NCI-H1930 (cell line): ENCODE measurements around the gene EPDR1.
"Not testable (repeated sequence)": the region's sequence is repeated elsewhere in the genome, so short reads cannot be mapped to it uniquely, and the experiment has no call there.

Experiments
- DNase-seq, 2 experiments: peaks; one replicate each; lab custom pipeline; 2025; lab: John Stamatoyannopoulos, UW

EPDR1 gene

DNA sequence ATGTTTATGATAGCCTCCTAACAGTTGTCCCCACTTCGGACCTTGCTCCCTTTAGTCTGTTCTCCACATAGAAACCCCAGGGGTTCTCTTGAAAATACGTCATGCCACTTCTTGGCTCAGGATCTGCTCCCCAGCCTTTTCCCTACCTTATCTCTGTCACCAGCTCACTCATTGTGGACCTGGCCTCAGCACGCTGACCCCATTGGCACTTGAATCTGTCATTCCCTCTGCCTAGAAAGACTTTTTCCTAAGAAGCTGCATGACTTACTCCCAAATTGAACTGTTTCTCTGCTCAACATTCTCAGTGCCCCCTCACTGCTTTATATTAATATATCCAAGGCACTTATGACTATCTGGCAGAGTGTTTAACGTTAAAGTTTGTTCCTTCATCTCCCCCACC lies 8.4 kb downstream of the EPDR1 start:
- no peak for DNase-seq

DNA sequence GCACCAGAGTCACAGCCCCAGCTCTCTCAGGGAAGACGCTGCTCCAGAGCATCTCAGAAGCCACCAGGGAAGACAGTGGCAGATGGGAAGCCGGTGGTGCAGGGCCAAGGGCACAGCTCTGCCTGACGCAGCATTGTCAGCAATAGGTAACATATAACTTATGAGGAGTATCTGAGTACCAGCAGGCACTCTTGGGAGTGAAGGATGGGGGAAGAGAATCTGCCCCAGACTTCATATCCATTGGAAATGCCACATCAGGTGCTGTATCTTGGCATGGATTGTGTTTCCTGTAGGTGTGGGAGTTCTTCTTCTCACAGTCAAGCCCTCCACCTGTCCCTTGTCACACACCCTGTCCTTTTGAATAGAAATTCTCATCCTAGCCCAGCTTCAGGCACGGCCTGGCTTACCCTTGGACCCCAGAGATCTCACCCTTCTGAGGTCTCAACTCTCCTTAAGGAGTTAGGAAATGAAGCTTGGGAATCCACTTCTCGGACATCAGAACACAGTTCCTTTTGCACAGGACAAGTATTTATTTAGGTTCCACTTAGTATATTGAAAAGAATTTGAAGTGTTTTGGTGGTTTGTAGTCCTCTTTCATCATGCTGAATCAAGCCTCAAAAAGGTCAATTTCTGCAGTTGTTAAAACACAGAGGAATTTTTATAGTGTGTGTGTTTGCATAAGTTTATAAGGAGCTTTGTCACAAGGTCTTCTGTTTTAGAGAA lies 9.9 kb downstream of the EPDR1 start:
- no peak for DNase-seq

DNA sequence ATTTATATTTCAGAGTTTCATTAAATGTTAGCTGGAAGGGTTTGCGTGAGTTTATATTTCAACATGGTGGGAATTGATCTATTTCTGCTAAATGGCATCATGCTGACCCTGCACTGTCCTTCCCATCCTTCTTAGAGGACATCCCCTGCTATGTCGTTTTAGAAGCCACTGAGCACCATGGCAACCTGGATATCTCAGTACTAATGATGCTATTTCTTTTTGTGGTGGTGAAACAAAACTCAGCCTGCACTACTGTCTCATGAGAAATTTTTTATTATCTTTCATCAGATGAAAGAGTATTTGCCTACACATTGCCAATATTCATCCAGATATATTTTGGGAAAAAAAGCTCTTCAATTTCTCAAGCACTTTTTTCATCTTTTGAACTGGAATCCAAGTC lies 12.1 kb downstream of the EPDR1 start:
- no peak for DNase-seq

DNA sequence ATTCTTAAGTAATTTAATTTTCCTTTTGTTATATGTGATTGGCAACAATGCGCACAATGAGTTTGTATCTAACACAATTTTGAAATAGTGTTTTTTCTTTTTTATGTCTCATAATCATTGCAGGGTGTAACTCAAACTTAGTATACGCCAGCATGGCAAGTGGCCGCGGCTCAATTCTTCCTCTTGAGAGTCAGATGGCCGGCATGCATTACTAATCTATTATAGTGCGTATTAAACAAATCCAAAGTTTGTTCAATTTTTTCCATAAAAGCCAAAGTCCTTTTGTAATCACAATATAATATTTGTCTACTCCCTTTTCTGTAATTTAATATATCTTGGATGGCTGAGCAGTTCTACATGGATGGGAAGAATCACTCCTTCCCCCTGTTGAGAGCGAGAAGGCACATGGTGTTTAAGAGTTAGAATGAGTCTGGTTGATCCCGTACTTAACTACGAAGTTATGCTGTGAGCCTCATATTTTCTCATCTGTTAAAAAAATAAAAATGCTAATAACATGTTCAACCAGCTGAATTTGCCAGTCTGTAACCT lies 12.7 kb downstream of the EPDR1 start:
- DNase-seq: no peak

DNA sequence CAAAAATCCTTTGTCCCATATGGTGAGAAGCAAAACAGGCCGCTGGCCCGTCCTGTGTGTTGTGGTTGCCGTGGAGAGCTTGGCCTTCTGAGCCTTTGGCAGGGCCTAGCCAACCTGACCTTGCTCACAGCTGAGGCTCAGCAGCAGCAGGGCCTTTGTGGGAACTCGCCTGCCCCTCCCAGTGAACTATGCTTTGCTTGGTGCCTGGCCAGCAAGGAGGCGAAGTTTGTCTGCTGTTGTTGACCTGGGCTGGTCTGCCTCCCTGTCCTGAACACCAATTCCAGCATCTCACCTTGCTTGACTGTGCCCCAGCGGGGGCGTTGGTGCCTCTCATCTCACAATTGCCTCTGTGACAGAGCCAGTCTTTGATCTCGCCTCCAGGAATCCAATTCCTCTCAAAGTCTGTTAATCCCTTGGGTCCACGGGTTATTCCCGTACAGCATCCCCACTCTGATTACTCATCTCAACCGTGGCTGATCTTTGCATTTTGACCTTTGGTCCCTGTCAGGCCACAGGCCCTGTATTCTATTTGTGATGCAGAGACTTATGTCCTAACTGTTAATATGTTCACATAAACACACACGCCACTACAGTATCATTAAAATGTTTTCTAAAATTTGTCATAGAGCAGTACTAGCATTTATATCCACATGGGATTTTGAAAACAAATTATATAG lies 22.6 kb downstream of the EPDR1 start:
- DNase-seq: no peak

DNA sequence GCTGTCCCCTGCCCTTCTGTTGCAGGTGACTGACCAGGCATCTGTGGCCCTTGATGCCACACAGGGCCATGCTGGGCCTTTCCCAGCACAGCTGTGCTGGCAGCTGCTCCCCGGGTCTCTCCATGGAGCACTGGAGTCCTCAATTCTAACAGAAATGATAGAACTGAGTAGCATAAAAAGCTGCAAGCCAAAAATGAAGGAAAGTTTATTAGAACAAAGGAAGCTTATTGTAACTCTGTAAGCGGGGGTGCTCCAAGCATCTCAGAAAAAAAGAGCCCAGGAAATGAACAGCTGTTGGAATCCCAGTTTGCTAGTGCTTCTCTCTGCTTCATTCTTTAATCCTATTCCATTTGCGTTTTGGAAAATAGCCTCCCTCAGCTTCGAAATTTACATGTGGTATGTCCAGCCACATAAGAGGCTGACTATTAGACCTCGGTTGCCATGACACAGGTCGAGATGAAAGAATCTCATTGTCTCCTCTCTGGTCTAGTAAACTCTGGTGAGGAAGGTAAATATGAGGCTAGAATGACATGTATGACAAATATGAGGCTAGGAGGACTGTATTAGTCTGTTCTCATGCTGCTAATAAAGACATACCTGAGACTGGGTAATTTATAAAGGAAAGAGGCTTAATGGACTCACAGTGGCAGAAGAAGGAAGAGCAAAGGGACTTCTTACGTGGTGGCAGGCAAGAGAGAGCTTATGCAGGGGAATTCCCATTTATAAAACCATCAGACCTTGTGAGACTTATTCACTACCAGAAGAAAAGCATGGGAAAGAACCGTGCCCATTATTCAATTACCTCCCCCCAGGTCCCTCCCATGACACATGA lies 23.7 kb downstream of the EPDR1 start:
- DNase-seq: no peak

DNA sequence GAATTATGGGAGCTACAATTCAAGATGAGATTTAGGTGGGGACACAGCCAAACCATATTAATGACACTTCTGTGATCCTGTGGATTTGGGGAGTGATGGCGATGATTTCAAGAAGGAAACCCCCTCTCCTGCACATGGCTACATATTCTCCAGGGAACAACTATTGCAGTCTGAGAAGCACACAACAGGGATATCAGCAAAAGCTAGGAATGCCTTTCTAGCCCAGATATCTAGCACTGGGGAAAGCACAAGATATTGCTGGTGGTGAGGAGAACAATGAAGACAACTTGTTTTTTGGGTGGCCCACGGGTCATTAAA lies 24.3 kb downstream of the EPDR1 start:
- no peak for DNase-seq

DNA sequence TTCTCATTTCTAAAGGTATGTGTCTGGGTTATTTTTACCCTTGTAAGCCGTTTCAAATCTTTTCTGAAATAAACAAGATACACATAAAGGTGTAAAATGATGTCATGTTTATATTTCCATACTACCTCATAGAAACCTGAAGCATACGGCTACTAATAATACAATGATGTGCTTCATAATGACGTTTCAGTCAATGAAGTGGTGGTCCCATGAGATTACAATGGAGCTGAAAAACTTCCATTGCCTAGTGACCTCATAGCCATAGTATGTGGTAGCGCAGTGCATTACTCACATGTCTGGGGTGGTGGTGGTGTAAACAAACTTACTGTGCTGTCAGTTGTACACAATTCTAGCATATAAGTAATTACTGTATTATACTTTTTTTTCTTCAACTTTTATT lies 24.9 kb downstream of the EPDR1 start:
- no peak for DNase-seq

DNA sequence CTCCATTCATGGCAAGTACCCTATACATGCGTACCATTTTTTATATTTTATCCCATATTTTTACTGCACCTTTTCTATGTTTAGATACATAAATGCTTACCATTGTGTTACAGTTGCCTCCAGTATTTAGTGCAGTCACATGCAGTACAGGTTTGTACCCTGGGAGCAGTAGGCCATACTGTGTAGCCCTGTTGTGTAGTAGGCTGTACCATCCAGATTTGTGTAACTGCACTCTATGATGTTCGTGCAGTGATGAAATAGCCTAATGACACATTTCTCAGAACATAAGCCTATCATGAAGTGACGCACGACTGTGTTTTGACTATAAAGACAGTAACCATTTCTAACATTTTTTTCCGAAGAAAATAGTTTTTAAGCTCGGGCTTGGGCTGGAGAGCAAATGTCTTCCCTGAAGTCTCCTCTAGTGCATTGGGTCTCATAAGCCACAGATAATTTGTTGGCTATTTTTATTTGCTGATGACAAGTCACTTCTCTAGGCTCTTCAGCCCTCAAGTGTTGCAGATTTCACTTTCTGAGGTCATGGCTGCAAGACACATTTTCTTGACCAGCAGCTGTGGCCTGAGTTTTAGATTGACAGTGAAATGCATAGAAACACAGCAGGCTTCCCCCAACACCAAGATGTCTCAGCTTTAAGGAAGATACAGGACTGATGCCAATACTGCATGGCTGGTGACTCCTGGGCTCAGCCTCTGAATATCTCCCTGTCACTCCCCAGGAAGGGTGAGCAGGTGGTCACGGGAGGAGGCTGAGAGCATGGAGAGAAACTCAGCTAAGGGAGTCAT lies 26.9 kb downstream of the EPDR1 start:
- DNase-seq: no peak

DNA sequence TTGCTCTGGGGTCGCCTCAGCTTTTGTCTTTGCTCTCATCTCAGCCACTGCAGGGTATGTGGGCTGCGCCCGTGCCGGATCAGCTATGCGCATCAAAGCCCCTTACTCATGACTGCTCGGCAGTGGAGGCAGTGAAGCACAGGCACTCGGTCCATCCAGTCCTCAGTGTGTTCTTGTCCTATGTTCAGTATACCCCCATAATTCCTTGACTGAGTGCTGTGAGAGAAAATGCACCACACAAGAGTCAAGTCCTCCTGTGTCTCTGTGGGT lies 27.4 kb downstream of the EPDR1 start:
- no peak for DNase-seq

DNA sequence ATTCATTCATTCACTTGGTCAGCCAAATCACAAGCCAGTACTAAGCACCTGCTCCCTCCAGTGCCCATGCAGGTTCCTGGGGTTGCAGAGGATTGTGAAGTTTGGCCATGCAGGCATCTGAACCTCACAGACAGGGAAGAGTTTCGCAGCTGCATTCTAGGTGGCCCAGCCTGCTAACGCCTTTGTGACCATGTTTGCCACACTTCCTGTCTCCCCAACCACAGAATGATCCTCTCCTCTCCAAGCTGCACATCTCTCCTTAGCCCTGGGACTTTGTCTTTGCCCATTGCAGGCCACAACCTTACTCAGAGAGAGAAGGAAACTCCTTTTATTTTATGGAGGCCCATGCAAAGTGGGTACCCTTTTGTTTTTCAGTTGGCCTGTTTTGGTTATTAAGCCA lies 31.8 kb downstream of the EPDR1 start:
- DNase-seq: no peak

DNA sequence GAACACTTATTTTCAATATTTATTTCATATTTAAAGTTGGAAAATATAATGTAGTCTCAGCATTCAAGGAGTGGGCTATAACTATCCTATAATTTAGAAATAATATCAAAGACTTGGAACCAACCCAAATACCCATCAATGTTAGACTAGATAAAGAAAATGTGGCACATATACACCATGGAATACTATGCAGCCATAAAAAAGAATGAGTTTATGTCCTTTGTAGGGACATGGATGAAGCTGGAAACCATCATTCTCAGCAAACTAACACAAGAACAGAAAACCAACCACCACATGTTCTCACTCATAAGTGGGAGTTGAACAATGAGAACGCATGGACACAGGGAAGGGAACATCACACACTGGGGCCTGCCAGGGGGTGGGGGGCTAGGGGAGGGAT lies 33.8 kb downstream of the EPDR1 start:
- not testable (repeated sequence) for DNase-seq

DNA sequence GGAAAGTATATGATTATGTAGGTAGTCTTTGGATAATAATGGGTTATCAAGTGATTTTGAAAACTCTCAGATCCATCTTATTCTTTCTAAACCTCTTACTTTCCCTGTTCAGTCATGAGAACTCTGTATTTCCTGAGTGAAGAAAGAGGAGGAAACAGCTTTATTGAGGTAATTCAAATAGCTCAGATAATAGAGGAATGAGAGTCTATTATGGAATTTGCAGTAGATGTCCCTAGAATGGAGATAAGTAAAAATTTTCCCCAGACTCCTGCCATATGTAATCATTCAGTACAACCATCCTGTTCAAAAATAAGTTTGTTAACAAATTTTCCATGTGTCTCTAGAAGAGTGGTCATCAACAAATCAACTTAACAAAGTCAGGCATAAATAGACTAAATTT lies 36.4 kb downstream of the EPDR1 start:
- DNase-seq: no peak

DNA sequence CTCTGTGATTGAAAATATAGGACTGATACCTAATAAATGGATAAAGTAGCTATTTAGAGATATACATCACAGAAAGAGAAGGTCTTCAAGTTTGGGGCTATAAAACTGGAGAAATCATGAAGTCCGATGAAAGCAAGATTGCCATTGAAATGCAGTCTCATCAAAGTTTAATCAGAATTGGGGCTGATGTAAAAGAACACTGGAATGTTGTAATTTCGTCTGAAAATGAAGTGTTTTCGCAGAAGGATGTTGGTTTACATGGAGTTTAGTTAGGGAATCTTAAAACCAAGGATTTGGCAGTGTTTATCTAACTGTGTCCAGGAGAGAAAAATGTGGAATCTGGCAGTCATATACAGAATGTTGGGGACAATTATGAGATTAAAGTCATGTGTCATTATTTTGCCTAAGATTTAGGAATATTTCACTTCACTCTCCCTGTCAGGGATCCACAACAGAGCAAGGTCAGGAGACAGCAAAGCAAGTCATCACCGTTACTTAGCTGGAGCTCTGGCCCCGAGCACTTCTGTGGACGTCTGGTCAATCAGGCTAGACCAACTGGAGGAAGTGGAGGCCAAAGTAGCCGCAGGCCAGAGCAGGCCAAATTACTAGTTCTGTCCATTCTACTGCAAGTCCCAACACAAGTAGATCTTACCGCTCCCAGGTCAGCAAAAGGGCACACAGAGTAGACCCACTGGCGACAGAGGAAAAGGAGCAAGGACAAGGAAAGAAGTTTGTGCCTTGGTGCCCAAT lies 37.0 kb downstream of the EPDR1 start:
- DNase-seq: no peak

DNA sequence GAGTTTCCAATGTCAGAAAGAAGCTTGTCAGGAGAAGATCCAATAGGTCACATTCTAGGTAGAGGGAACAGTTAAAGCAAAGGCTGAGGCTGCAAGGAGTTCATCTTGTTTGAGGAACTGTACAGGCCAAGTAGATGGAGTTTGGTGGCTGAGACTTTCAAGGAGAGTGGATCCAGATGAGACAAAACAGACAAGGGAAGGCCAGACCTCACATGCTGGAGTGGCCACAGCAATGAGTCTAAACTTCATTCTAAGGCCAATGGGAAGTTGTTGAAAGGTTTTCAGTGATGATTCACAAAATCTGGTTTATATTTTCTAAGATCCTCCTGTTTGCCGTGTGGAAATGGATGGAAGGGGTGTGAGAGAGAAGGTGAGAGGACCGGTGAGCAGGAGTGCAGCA lies 40.0 kb downstream of the EPDR1 start:
- no peak for DNase-seq

DNA sequence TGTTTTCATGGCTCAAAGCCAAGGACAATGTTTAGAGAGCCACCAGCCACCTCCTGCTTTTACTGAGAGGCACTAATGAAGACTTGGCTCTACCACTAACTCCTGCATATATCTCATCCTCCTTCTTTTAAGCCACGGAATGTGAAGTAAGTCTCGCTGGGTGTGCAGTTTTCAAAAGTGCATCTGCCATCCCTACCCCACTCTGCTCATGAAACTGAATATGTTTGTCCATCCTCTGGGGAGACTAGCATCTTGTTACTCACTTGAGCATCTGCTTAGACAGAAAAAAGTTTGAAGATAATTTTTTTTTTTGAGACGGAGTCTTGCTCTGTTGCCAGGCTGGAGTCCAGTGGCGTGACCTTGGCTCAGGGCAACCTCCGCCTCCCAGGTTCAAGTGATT lies 40.8 kb downstream of the EPDR1 start:
- no peak for DNase-seq

DNA sequence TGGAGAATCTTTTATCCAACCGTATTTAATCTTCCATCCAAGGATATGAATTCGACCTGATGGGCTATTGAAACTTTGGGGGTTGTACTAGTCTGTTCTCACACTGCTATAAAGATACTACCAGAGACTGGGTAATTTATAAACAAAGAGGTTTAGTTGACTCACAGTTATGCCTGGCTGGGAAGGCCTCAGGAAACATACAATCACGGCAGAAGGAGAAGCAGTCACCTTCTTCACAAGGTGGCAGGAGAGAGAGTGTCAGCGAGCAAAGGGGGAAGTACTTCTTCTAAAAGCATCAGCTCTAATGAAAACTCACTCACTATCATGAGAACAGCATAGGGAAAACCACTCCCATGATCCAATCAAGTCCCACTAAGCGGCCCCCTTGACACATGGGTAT lies 43.8 kb downstream of the EPDR1 start:
- DNase-seq: no peak

DNA sequence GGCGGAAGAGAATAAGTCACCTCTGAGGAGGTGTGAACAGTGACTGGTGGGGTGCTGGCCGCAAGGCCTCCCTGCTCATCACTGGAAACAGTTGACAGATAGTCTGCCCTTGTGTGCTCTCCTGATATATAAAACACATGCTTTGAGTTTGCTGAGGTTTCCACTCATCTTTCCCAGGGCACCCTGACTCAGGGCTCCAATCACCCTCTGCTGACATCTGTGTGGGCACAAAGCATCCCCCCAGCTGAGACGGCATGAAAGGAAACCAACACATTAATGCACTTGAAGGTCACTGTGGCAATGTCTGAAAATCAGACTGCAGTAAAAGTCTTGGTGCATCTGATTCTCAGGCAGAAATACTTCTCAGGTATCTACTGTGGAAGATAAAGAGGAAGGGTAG lies 49.8 kb downstream of the EPDR1 start:
- no peak for DNase-seq

DNA sequence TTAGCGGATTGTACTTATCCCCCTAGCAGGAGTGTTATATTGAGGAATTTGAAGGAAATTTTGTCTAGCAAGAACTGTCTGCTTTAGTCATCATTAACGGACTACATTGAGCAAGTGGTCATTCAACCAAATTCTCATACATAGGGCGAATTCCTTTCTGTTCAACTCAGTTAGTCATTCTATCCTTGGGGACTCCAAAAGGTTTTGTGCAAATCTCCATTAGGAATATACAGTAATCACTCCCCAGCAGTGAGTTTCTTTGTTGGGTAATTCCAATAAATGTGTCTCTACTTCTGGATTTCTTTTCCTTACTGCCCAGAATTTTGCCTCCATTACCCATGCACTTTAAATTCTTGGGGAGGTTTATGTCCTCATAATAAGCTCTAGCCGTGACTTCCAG lies 51.1 kb downstream of the EPDR1 start:
- DNase-seq: no peak

DNA sequence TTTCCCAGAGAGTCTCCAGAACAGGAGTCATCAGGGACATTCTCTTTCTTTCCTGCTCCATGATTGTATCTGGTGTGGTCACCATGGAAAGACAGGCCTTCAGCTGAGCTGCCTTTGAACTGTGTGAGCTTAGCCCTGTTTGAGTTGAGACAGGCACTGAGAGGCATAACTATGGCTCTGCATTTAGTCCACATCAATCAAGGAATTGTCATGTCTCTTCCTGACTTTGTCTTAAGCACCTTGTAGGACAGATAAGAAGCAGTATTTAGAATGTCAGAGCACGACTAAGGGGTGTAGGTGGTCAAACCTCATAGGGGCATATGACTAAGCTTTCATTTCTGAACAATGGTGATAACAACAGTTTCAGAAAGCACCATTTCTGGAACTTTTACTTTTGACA lies 53.5 kb downstream of the EPDR1 start:
- DNase-seq: no peak

DNA sequence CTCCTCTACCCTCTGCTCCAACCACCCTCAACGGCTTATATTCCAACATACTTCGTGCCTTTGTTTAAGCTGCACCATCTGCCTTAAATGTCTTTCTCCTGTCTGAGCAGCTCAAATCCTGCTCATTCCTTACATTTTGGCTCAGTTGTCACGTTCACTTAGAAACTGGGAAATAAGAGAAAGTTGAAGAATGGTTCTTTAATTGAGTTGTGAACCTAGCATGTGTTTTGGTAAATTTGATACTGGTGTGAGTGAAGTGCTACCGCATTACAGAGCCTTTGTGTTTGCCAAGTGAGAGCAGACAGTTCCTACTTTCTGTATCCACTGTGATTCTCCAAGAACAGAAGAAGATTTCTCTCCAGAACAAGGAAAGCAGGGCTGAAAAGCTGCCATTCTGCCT lies 54.3 kb downstream of the EPDR1 start:
- DNase-seq: no peak

DNA sequence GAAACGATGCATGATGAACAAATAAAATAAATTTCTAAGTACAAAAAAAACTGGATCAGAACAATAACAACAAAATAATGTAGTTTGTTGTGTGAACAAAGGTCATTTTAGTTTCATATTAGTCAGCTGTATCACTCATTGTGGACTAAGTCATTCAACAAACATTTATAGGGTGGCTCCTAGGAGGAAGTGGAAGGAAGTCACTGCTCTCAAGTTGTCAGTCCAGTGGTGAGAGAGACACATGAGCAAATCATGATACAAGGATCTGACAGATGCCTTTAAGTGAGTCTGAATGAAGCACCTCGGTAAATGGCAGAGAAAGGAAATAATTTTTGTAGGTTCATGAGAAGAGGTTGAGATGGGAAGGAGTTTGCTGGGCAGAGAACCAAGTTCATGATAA lies 56.8 kb downstream of the EPDR1 start:
- DNase-seq: no peak
